H1 (cell line): ENCODE data around the gene ADGRL4. TPM values are rescaled to one million over a fixed set of nuclear protein-coding genes. Genes with fewer than 3 reads are reported as not detected.

Source experiments
- CTCF ChIA-PET: fragments of 300-600 bp; sonication (Branson Sonifier 250); formaldehyde crosslinking; loops from one replicate; lab custom pipeline; 2021; ENCODE audit not compliant: partially characterized antibody; lab: Charles Lee
- POLR2A ChIA-PET: fragments of 300-600 bp; sonication (Branson Sonifier 250); formaldehyde crosslinking; loops from one replicate; lab custom pipeline; 2021; ENCODE audit warnings: inconsistent platforms; ENCODE audit not compliant: partially characterized antibody; lab: Charles Lee
- DNase-seq, 2 experiments: peaks; one replicate each; pipeline versions ENCODE4 v3.0.0 to v3.0.0-alpha.2; 2010 to 2022; ENCODE audit warnings: low spot score in 2 of 2, low read depth in 1 of 2, mixed read lengths in 1 of 2
- FAIRE-seq: peaks from 2 replicates; lab custom pipeline; 2011; peaks lifted over from hg19 to GRCh38; lab: Jason Lieb, UNC
- H2AFZ ChIP-seq: 2 replicates; pipeline ENCODE4 v1.8.1; 2012; ENCODE audit warnings: low read length, inconsistent platforms
- H2AK5ac ChIP-seq: 2 replicates; pipeline ENCODE4 v1.6.1; 2013; ENCODE audit warnings: low read depth, low read length
- H2BK120ac ChIP-seq: replicated peaks from 2 replicates; pipeline ENCODE3; 2013; ENCODE audit warnings: low read depth, low read length, inconsistent platforms
- H2BK12ac ChIP-seq: 2 replicates; pipeline ENCODE4 v1.6.1; 2013; ENCODE audit warnings: low read depth, low read length
- H2BK15ac ChIP-seq: 2 replicates; pipeline ENCODE4 v1.6.1; 2013; ENCODE audit warnings: low read length
- H2BK20ac ChIP-seq: 2 replicates; pipeline ENCODE4 v1.6.1; 2013; ENCODE audit warnings: low read length
- H2BK5ac ChIP-seq: 2 replicates; pipeline ENCODE4 v1.6.1; 2013; ENCODE audit warnings: low read depth, low read length
- H3K14ac ChIP-seq: 2 replicates; pipeline ENCODE4 v1.6.1; 2013; ENCODE audit warnings: inconsistent platforms; ENCODE audit not compliant: insufficient read length
- H3K18ac ChIP-seq: 2 replicates; pipeline ENCODE4 v1.6.1; 2013; ENCODE audit warnings: low read length; ENCODE audit errors: extremely low read depth
- H3K23ac ChIP-seq: 2 replicates; pipeline ENCODE4 v1.6.1; 2013; ENCODE audit warnings: inconsistent platforms; ENCODE audit not compliant: insufficient read length
- H3K23me2 ChIP-seq: 2 replicates; pipeline ENCODE4 v1.6.1; 2013; ENCODE audit warnings: low read depth, low read length
- H3K27ac ChIP-seq: 2 replicates; pipeline ENCODE4 v1.6.1; 2011; ENCODE audit warnings: low read depth, low read length, inconsistent platforms
- H3K27me3 ChIP-seq, 4 experiments: replicated peaks in 1 of 4; 1 replicate in 1 of 4; 2 replicates in 3 of 4; pipeline versions ENCODE4 v1.6.1 to v1.8.1; 2011 to 2013; ENCODE audit warnings: low read length in 3 of 4, mild to moderate bottlenecking in 3 of 4, inconsistent platforms in 2 of 4, mixed read lengths in 2 of 4, moderate library complexity in 1 of 4; ENCODE audit not compliant: control insufficient read depth in 3 of 4, insufficient read depth in 3 of 4; ENCODE audit errors: extremely low read depth in 1 of 4
- H3K36me3 ChIP-seq, 4 experiments: 2 replicates each; pipeline versions ENCODE4 v1.6.1 to v1.8.1; 2011 to 2013; ENCODE audit warnings: mild to moderate bottlenecking in 4 of 4, low read length in 3 of 4, moderate library complexity in 2 of 4, control low read depth in 1 of 4, inconsistent platforms in 1 of 4; ENCODE audit not compliant: insufficient read depth in 4 of 4, control insufficient read depth in 2 of 4
- H3K4ac ChIP-seq: replicated peaks from 2 replicates; pipeline ENCODE3; 2013; ENCODE audit warnings: low read length, low read depth, mixed read lengths, inconsistent platforms; ENCODE audit not compliant: insufficient read length
- H3K4me1 ChIP-seq, 4 experiments: replicated peaks in 1 of 4; 1 replicate in 1 of 4; 2 replicates in 3 of 4; pipeline versions ENCODE4 v1.6.1 to v1.8.1; 2011 to 2013; ENCODE audit warnings: low read length in 3 of 4, inconsistent platforms in 2 of 4, mixed read lengths in 1 of 4; ENCODE audit not compliant: insufficient read depth in 4 of 4, control insufficient read depth in 3 of 4
- H3K4me2 ChIP-seq, 2 experiments: 2 replicates each; pipeline versions ENCODE4 v1.6.1 to v1.8.1; 2011 to 2013; ENCODE audit warnings: low read depth in 2 of 2, low read length in 2 of 2, control low read depth in 1 of 2, inconsistent platforms in 1 of 2, mild to moderate bottlenecking in 1 of 2; ENCODE audit not compliant: insufficient read depth in 1 of 2
- H3K4me3 ChIP-seq, 4 experiments: fragments of 200-600, 300-600 bp in 1 of 4; sonication (generic), shearing (Covaris generic), sonication (Bioruptor Twin) in 1 of 4; 2 replicates each; pipeline versions ENCODE4 v1.5.1 to v1.8.1; 2011 to 2016; ENCODE audit warnings: low read length in 4 of 4, low read depth in 3 of 4, control low read depth in 2 of 4, inconsistent platforms in 2 of 4, mild to moderate bottlenecking in 2 of 4, mixed read lengths in 1 of 4, moderate library complexity in 1 of 4; ENCODE audit not compliant: insufficient read depth in 2 of 4; ENCODE audit errors: extremely low read depth in 1 of 4
- H3K56ac ChIP-seq: replicated peaks from 2 replicates; pipeline ENCODE3; 2013; ENCODE audit warnings: low read depth, mild to moderate bottlenecking, mixed read lengths, low read length, inconsistent platforms; ENCODE audit not compliant: insufficient read length
- H3K79me1 ChIP-seq: 2 replicates; pipeline ENCODE4 v1.6.1; 2013; ENCODE audit warnings: low read depth, low read length, control low read depth
- H3K79me2 ChIP-seq, 2 experiments: 2 replicates each; pipeline versions ENCODE4 v1.6.1 to v1.8.1; 2012 to 2013; ENCODE audit warnings: low read length in 2 of 2, mild to moderate bottlenecking in 2 of 2, inconsistent platforms in 1 of 2; ENCODE audit not compliant: insufficient read depth in 2 of 2, control insufficient read depth in 1 of 2
- H3K9ac ChIP-seq, 4 experiments: replicated peaks in 1 of 4; 1 replicate in 1 of 4; 2 replicates in 3 of 4; pipeline versions ENCODE4 v1.6.1 to v1.8.1; 2011 to 2013; ENCODE audit warnings: low read depth in 3 of 4, low read length in 3 of 4, control low read depth in 2 of 4, mild to moderate bottlenecking in 2 of 4, moderate library complexity in 2 of 4, inconsistent platforms in 1 of 4; ENCODE audit errors: extremely low read depth in 1 of 4
- H3K9me3 ChIP-seq, 2 experiments: 2 replicates each; pipeline versions ENCODE4 v1.6.1 to v1.8.1; 2012 to 2013; ENCODE audit warnings: mild to moderate bottlenecking in 2 of 2, moderate library complexity in 2 of 2, control low read depth in 1 of 2, inconsistent platforms in 1 of 2, low read depth in 1 of 2, low read length in 1 of 2, mixed read lengths in 1 of 2; ENCODE audit not compliant: insufficient read depth in 2 of 2
- H4K20me1 ChIP-seq, 2 experiments: replicated peaks in 1 of 2; 2 replicates each; pipeline versions ENCODE3 to v1.8.1; 2011 to 2013; ENCODE audit warnings: inconsistent platforms in 2 of 2, low read length in 2 of 2, mild to moderate bottlenecking in 1 of 2; ENCODE audit not compliant: insufficient read depth in 2 of 2, control insufficient read depth in 1 of 2
- H4K5ac ChIP-seq: 2 replicates; pipeline ENCODE4 v1.6.1; 2013; ENCODE audit warnings: low read length, low read depth, mixed read lengths, inconsistent platforms; ENCODE audit not compliant: insufficient read length
- H4K8ac ChIP-seq: 2 replicates; pipeline ENCODE4 v1.8.0; 2013; ENCODE audit warnings: mild to moderate bottlenecking, moderate library complexity, low read length, inconsistent platforms; ENCODE audit not compliant: insufficient read depth; ENCODE audit errors: extremely low read depth
- H4K91ac ChIP-seq: replicated peaks from 2 replicates; pipeline ENCODE3; 2013; ENCODE audit warnings: low read length, mixed read lengths, inconsistent platforms; ENCODE audit not compliant: insufficient read length
- ASH2L ChIP-seq: fragments of 200-600, 300-600 bp; sonication (generic); IDR thresholded peaks from one replicate; pipeline ENCODE4 v1.7.1; 2017; ENCODE audit warnings: low read length
- CBX8 ChIP-seq: fragments of 300-800, 300-1000 bp; sonication (generic); IDR thresholded peaks from 2 replicates; pipeline ENCODE4 v1.7.1; 2016; ENCODE audit warnings: low read depth, low read length, borderline replicate concordance
- CREB1 ChIP-seq: IDR thresholded peaks from 2 replicates; pipeline ENCODE4 v1.6.1; 2012; ENCODE audit warnings: inconsistent platforms
- EP300 ChIP-seq, 2 experiments: IDR thresholded peaks; 1 replicate in 1 of 2; 2 replicates in 1 of 2; pipeline ENCODE4 v1.6.1; 2011 to 2012; ENCODE audit warnings: low read depth in 2 of 2, low read length in 2 of 2, mild to moderate bottlenecking in 2 of 2, borderline replicate concordance in 1 of 2, inconsistent platforms in 1 of 2, moderate library complexity in 1 of 2
- EZH2 ChIP-seq: fragments of 200-600 bp; sonication (generic); IDR thresholded peaks from 2 replicates; pipeline ENCODE4 v1.7.1; 2012; ENCODE audit warnings: low read depth, mild to moderate bottlenecking, moderate library complexity, low read length, inconsistent platforms; ENCODE audit not compliant: severe bottlenecking
- MAX ChIP-seq: IDR thresholded peaks from 2 replicates; pipeline ENCODE4 v1.6.1; 2012; ENCODE audit warnings: inconsistent platforms
- POU5F1 ChIP-seq: IDR thresholded peaks from 2 replicates; pipeline ENCODE4 v1.6.1; 2011; ENCODE audit warnings: low read depth, mild to moderate bottlenecking, low read length, moderate library complexity
- SIX5 ChIP-seq: IDR thresholded peaks from 2 replicates; pipeline ENCODE4 v1.6.1; 2011; ENCODE audit warnings: mild to moderate bottlenecking, low read depth, low read length
- TAF7 ChIP-seq: optimal IDR thresholded peaks from 2 replicates; pipeline ENCODE3; 2011; ENCODE audit warnings: low read depth, mild to moderate bottlenecking, inconsistent platforms, low read length, moderate library complexity, borderline replicate concordance
- WGBS, 2 experiments: shearing (Covaris generic) in 1 of 2; methylation state at CpG; one replicate each; pipeline versions ENCODE4 v1.1.6 to v1.1.7; 2013 to 2015; ENCODE audit warnings: low lambda C conversion rate in 2 of 2, mixed read lengths in 2 of 2, inconsistent platforms in 1 of 2, low coverage in 1 of 2, missing lambda C conversion rate in 1 of 2; ENCODE audit not compliant: insufficient replicate concordance in 2 of 2, insufficient coverage in 1 of 2, insufficient read length in 1 of 2; ENCODE audit errors: extremely low coverage in 1 of 2, missing lambda C conversion rate in 1 of 2; 5-methylcytosine and 5-hydroxymethylcytosine counted together
- polyA plus RNA-seq, 7 experiments: library from polyadenylated mRNA; depleted of rRNA in 3 of 7; stranded (reverse) in 5 of 7; unstranded in 2 of 7; fragments of >200 nt in 5 of 7; fragments of 200-250 nt in 2 of 7; gene quantifications; 1 replicate in 5 of 7; 2 replicates in 1 of 7; 4 replicates in 1 of 7; pipeline versions ENCODE4 v1.2.1 to v1.2.3, GENCODE V29; 2011 to 2013; ENCODE audit warnings: missing spikeins in 2 of 7, mixed read lengths in 2 of 7
- total RNA-seq: library from RNA; stranded (reverse); fragmentation: NEBNext Ultra II Directional; extraction: Animal tissue kit (Norgen Biotek cat#: 25700); gene quantifications from 2 replicates; pipeline ENCODE4 v1.2.1, GENCODE V29; 2021

ADGRL4 gene
- total and polyA plus RNA-seq, 2 of the 8 experiments (the other 6 are each of a cell fraction or from before 2014, with no cell fraction given) = 0.60 to 0.97 TPM

- H2AK5ac ChIP-seq = no peak overlapping the region
- no peak overlapping the region for H2BK120ac ChIP-seq
- POLR2A ChIA-PET = no interaction called here
- no peaks in the 10 kb centered on the region for H3K23me2 ChIP-seq
- H4K8ac ChIP-seq = no peak overlapping the region
- H3K27me3 ChIP-seq = no peaks in the 10 kb centered on the region
- H3K4ac ChIP-seq = no peak overlapping the region
- H3K23ac ChIP-seq = no peak overlapping the region
- CTCF ChIA-PET = no interaction called here
- no peak overlapping the region for H3K56ac ChIP-seq
- no peak overlapping the region for H3K18ac ChIP-seq
- H2BK15ac ChIP-seq = no peak overlapping the region
- no peak for DNase-seq
- H3K4me1 ChIP-seq = no peaks in the 10 kb centered on the region
- no peak overlapping the region for H2BK20ac ChIP-seq
- H4K5ac ChIP-seq = no peak overlapping the region
- no peaks in the 10 kb centered on the region for H3K79me1 ChIP-seq
- H3K4me3 ChIP-seq = no peak overlapping the region
- H2BK5ac ChIP-seq = no peak overlapping the region
- no peak overlapping the region for H2AFZ ChIP-seq
- no peak overlapping the region for H3K4me2 ChIP-seq
- no peaks in the 10 kb centered on the region for H3K9me3 ChIP-seq
- 90% methylated on average over 2 of the region's 2 CpGs; no CpG with 5 or more reads in 1 of the 2 experiments for WGBS, 2 experiments
- no peaks in the 10 kb centered on the region for H3K79me2 ChIP-seq
- no peak for FAIRE-seq
- no peaks in the 10 kb centered on the region for H4K20me1 ChIP-seq
- H3K14ac ChIP-seq = no peak overlapping the region
- no peaks in the 10 kb centered on the region for H3K36me3 ChIP-seq
- H4K91ac ChIP-seq = no peak overlapping the region
- H3K9ac ChIP-seq = no peak overlapping the region
- no peak overlapping the region for H2BK12ac ChIP-seq
- no peak overlapping the region for H3K27ac ChIP-seq
- TF ChIP-seq MAX = no peak
- no peak for TF ChIP-seq CREB1
- no peak for TF ChIP-seq EP300 (IDR thresholded peaks at IDR 0.05; ENCODE audit: borderline replicate concordance in 1 of 2, low read depth in 2 of 2, low read length in 2 of 2)
- no peak for TF ChIP-seq SIX5
- TF ChIP-seq TAF7 = no peak
- TF ChIP-seq ASH2L = no peak
- TF ChIP-seq POU5F1 = no peak
- TF ChIP-seq CBX8 = no peak
- no peak for TF ChIP-seq EZH2
These were observed 111.7 kb downstream of the ADGRL4 start for GRCh38 chr1:78894811-78895210.
